AG09309 (cell line): ENCODE results near the gene COL11A2.

Experiments
- DNase-seq: peaks from one replicate; pipeline ENCODE4 v3.0.0-alpha.2; 2010; ENCODE audit warnings: low read depth
- H3K4me3 ChIP-seq: 2 replicates; pipeline ENCODE4 v1.5.1; 2011; ENCODE audit warnings: mild to moderate bottlenecking, low read depth, low read length, moderate library complexity; ENCODE audit not compliant: control insufficient read depth
- CTCF ChIP-seq: IDR thresholded peaks from 2 replicates; pipeline ENCODE4 v1.5.1; 2011; ENCODE audit warnings: mild to moderate bottlenecking, low read depth, low read length, inconsistent platforms; ENCODE audit not compliant: insufficient read depth, control insufficient read depth; ENCODE audit errors: missing control alignments

Gene COL11A2

GRCh38 chr6:33161354-33162331, 30.6 kb downstream of the COL11A2 start:
- peak; percentile 93 for TF ChIP-seq CTCF
- H3K4me3 ChIP-seq = peak overlapping the region; percentile 47
- no peak for DNase-seq

- H3K4me3 ChIP-seq = peak overlapping the region; percentile 47; the same call in 1 of the 2 replicates
- TF ChIP-seq CTCF = no peak
- peak; percentile 84 for DNase-seq
Observed at GRCh38 chr6:33160728-33161344, 31.4 kb downstream of the COL11A2 start.

- no peak overlapping the region for H3K4me3 ChIP-seq
- no peak for TF ChIP-seq CTCF
Observed at GRCh38 chr6:33160096-33160495, 32.2 kb downstream of the COL11A2 start.

GRCh38 chr6:33156964-33157363, 35.3 kb downstream of the COL11A2 start:
- H3K4me3 ChIP-seq = no peak overlapping the region
- no peak for DNase-seq
- TF ChIP-seq CTCF = no peak

More at GRCh38 chr6:33160096-33160495, 32.2 kb downstream of the COL11A2 start:
- no peak for DNase-seq

GRCh38 chr6:33156561-33156960, 35.7 kb downstream of the COL11A2 start:
- H3K4me3 ChIP-seq = no peak overlapping the region
- DNase-seq = no peak
- TF ChIP-seq CTCF = no peak

- TF ChIP-seq CTCF = no peak
- no peak for DNase-seq
- no peak overlapping the region for H3K4me3 ChIP-seq
Observed at GRCh38 chr6:33154349-33154748, 37.9 kb downstream of the COL11A2 start.
